ENCODE results near the gene APP.
"Not testable (repeated sequence)": the region's sequence is repeated elsewhere in the genome, so short reads cannot be mapped to it uniquely, and the experiment has no call there.

APP gene

DNA sequence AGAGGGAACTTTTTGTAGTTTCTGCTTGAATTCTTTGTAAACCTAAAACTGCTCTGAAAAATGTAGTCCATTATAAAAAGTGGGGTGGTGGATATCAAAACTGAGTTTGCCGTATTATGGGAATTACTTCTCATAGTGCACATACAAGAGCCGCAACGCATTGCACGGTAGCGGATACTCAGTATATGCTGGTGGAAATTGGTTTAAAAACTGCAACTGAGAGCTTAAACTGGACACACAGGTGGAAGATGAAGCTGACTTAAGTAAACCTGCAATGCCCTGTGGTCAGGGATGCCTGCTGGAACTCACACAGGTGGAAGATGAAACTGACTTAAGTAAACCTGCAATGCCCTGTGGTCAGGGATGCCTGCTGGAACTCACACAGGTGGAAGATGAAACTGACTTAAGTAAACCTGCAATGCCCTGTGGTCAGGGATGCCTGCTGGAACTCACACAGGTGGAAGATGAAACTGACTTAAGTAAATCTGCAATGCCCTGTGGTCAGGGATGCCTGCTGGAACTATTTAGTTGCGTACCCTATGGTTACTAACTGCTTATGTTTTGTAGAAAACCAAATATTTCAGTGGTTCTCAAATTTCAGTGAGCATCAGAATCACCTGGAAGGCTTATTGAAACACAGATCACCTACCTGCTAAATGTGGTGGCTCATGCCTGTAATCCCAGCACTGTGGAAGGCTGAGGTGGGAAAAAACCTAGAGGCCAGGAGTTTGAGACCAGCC, 147.8 kb downstream of the APP start:
- not testable (repeated sequence) for DNase-seq (ENCODE audit: low read depth in 2 of 2)

DNA sequence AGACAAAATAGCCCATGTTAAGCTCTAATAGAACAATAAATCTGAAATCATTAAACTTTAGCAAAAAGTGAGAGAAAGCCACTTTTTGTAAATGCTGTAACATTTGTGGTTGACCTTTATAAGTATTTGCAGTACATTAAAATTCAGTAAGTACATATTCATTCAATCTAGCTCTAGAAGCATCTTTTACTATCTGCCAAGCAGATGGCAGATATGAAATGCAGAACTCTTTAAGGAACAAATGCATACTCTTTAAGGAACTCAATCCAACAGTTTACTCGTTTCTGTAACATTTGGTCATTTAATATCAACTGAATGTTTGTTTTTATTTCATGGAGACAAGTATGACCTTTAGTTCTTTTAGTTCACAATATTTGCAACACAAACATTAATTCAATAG, 150.1 kb downstream of the APP start:
- DNase-seq (ENCODE audit: low read depth in 2 of 2): no peak

DNA sequence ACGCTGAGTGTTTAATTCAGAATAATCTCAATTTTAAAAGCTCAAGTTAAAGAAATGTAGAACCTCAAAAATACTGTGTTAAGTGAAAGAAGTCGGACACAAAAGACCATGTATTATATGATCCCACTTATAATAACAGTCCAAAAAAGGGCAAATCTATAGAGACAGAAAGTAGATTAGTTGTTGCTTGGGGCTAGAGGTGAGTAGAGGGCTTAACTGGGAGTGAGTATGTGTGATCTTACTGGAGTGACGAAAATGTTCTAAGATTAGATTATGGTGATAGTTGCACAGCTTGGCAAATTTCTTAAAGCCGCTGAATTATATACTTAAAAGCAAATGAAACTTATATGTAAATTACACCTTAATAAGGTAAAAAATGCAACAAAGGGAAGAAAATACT, 150.5 kb downstream of the APP start:
- no peak for DNase-seq (ENCODE audit: low read depth in 2 of 2)

DNA sequence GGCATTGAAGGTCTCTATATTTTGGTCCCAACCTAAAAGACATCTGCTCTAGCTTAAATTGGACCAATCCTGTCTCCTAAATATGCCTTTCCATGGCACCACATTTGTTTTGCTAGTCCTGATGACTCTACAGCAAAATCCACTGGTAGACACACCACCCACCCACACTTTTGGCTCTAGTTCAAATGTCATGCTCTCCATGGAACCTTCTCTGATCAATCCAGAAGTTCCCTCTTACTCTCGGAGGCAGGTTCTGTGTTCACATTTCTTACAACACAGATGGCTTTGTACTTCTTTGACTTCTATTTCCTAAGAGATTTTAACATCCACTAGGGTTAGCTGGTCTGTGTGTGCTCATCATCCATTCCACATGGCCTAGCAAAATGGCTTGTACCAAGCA, 151.3 kb downstream of the APP start:
- no peak for DNase-seq (ENCODE audit: low read depth in 2 of 2)

DNA sequence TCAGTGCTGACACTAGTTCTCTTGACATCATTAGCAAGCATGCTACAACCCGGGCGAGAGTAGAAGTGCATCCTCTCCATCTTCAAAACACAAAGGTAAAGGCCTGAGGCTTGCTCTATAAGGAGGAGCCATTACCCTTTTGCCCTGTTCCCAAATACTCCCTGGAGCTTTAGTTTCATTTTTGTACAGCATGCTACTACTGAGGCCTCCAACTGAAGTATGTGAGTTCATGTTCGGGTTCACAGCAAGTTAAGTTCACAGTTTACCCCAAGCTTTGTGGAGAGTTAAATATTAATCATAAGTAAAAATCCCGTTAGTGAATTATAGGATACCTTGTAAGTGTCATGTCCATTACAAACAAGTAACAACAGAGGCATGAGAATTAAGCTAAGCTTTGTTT, 156.6 kb downstream of the APP start:
- DNase-seq (ENCODE audit: low read depth in 2 of 2): no peak

DNA sequence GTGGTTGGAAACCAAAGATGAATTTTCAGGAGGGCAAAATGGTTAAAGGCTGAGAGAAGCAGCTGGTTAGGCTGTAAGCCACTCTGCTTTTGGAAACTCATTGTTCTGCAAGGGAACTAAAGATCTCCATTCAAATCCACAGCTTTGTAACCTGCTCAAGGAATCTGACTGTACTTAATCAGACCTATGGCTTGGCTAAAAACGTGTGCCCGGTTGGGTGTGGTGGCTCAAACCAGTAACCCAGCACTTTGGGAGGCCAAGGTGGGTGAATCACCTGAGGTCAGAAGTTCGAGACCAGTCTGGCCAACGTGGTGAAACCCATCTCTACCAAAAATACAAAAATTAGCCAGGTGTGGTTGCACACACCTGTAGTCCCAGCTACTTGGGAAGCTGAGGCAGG, 158.1 kb downstream of the APP start:
- not testable (repeated sequence) for DNase-seq (ENCODE audit: low read depth in 2 of 2)

DNA sequence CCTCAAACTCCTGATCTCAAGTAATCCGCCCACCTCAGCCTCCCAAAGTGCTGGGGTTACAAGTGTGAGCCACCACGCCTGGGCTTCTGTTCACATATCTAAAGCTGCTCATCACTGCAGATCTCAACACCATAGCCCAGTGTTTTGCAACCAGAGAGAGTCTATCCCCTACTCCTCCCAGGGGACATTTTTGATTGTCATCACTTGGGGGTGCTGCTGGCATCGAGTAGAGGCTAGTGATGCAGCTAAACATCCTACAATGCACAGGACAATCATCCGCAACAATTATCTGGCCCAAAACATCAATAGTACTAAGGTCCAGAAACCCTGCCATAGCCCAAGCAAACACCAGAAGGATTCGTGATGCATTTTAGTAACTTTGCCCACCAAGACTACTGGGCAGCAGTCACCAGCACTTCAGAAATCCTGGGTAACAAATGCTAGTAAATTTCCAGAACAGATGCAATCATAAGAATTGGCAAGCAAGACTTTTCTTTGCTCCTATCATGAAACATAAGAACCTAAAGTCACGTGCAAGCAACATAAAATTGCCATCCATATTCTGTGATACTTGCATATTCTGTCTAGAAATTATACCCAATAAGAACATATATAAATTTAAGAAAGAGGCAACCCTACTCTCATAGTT, 159.2 kb downstream of the APP start:
- no peak for DNase-seq (ENCODE audit: low read depth in 2 of 2)

DNA sequence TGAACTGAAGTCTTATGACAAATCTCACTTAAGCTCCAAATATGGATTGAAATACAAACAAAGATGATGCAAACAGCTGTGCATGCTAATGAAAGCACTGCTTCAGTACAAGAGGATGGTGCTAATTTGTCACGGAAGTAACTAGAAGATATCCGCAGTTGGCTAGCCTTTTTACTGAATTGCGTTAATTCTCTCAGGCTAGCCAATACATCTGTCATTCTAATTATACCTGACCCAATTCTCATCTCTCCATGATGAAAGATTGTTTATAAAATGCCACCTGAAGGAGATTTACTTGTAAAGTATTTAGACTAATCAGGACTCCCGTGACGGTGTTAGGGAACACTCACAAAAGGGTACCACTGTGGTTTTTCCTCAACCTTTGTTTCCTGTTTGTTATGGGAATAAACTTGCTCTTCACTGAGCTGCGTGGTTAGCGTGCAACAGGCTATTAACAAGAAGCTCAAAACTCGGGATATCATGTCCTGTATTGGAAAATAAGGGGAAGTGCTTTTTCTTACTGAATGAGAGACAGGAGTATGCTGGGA, 162.5 kb downstream of the APP start:
- DNase-seq (ENCODE audit: low read depth in 2 of 2): no peak

DNA sequence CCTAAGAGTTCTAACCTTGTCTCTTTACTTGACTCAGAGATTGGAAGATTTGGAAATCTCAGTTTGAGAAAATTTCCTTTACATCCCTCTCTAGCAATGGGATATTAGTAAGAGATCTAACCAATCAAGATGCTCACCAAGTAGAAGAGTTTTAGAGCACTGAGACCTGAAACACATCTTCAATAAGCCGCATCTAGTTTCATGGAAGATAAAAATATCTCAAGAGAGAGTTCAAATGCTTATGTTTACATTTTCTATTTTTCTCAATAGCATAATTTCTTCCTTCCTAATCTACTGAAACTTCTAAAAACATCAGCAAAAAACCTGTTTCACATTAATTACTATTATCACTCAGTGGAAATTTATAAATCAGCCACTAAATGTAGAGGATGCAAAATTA, 165.1 kb downstream of the APP start:
- no peak for DNase-seq (ENCODE audit: low read depth in 2 of 2)

DNA sequence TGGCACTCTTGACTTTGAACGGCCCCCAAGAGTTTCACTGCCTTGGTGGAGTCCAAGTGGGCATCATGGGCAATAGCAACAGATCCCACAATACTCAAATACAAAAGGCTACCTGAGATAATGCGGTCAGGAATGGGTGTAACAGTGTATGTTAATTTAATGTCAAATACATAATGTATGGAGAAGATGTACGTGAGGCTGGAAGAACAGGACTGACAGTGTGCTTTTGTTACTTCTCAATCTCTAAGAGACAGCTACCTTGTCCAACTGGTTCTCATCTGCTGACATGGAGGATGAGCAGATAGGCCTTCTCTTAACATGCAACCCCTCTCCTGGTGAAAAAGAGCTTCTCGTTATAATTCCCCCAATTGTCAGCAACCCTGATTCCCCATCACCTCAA, 167.2 kb downstream of the APP start:
- no peak for DNase-seq (ENCODE audit: low read depth in 2 of 2)

DNA sequence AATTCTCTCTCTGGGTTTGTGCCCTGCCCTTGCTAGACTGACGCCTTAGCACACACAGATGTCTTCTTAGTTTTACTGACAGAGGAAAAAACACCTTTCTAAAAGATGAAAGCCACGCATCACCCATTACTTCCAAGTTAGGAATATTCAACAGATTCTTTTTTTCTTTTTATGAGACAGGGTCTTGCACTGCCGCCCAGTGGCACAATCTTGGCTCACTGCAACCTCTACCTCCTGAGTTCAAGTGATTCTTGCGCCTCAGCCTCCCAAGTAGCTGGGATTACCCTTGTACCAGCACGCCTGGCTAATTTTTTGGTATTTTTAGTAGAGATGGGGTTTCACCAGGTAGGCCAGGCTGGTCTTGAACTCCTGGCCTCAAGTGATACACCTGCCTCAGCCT, 169.2 kb downstream of the APP start:
- DNase-seq (ENCODE audit: low read depth in 2 of 2): no peak

DNA sequence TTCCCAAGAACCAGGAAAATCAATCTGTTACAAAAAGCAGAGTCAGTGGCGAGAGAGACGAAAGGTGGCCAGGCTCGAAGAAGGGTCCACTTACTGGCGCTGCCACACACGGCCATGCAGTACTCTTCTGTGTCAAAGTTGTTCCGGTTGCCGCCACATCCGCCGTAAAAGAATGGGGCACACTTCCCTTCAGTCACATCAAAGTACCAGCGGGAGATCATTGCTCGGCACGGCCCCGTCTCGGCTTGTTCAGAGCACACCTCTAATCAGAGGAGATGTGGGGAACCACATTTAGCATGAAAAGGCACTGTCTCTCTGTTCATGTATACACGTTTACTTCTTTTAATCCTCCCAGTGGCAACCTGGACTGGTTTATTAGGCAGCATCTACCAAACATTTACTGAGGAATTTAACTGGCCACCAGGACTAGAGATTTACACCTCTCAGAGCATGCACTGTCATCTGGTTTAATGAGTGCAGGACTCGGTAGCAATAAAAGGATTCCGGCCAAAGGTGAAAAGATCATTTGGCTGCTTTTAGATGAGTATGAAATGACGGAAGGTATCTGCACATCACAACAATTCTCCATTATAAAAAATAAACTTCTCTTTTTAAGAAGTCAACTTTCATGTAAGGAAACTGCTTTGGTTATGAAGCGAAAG, 170.5 kb downstream of the APP start:
- DNase-seq (ENCODE audit: low read depth in 2 of 2): no peak

DNA sequence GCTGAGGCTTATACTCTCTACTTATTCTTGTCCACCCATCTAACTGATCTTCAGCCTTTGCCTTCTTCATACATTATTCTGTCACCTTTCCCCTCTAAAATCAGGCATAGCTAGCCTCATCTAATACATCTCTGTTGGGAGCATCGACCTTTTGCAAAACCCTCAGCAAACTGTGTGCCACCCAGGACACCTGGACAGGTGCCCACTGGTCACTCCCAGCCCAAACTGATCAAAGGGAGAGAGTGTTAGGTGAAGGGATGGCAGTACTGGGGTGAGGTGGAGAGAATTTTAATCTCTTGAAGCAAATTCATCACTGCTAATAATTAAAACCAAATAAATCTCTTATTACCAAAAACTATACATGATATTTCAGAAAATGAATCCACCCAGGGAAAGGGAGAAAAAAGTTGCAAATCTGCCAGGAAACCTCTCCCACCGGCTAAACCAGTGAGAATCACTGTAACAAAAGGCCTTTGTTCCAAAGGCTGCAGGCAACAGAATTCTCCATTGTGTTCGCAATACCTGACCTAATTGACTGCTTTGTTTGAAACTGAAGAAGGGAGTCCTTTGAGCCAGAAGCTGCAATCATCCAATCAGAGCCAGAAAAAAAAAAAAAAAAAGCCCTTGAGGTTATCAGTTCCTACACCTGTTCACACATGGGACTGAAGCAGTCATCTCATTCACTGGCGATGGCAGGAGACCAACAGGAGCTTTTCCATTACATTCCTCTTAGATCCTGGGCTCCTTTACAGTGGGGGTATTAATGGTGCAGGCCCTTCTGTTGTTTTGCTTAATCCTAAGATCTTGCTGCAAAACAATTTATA, 172.6 kb downstream of the APP start:
- no peak for DNase-seq (ENCODE audit: low read depth in 2 of 2)

DNA sequence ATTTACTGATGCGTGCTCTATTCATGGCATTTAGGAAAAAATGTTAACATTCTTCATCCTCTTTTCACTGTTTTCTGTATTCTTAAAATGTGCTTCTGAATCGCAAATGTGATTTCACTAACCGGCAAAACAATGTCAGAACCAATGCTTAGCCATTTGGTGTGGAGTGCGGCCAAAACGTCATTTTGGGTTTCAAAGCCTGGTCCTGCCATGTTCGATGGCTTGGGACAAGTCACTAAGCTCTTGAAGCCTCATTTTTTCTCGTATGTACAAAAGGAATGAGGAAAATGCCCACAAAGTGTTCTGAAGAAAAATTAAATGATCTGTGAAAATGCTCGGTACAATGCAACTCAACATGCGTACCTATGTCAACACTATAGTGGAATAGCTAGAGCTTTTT, 175.3 kb downstream of the APP start:
- no peak for DNase-seq (ENCODE audit: low read depth in 2 of 2)

DNA sequence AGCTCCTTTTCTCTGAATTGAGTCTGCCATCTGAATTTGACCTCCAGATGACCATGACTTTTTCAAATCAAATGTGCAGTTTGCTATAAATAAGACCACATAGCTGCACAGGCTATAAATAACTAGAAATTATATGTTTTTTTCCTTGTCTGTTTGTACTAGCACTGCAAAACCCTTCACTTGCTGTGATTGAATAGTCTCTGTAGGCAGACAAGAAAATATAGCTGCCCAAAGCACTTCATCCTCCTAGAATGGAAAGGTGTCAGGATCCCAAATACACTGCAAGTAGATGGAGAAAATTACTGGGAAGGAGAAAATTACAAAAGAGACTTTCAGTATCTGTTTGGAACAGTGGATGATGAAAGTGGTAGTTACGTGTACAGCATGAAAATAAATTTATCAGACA, 175.8 kb downstream of the APP start:
- DNase-seq (ENCODE audit: low read depth in 2 of 2): no peak

DNA sequence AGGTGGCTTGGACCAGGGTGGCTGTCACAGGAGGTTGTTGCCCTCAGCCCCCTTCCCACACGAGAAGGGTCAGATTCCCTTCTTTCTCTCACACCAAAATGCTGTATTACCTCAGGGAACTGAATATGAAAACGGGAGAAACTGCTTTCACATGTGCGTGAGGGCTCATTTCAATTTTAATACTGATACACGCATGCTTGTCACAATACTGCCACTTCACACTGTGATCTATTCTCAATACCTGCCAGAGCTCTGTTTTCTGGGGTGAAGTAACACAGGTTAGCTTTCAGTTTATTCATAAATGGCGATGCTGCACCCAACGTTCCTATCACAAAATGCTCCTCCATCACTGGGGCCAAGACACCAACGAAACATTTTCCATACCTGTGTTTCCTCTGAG, 181.8 kb downstream of the APP start:
- DNase-seq (ENCODE audit: low read depth in 2 of 2): no peak

DNA sequence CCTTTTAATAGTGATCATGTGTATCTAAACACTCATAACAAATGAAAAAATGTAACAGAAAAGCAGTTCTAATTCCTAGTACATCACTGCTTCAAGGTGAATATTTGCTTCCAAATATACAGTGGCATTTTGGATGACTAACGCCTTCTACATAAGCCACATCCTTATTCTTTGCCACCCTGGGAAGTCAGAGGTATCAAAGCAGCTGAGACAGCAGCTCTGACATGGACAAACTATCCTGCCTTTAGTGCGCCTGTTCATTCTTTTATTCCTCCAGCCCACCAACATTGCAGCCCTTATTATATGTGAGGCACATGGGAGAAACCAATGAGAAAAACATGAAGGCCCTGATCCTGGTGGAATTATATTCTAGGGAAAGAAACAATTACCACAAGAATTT, 183.0 kb downstream of the APP start:
- no peak for DNase-seq (ENCODE audit: low read depth in 2 of 2)

DNA sequence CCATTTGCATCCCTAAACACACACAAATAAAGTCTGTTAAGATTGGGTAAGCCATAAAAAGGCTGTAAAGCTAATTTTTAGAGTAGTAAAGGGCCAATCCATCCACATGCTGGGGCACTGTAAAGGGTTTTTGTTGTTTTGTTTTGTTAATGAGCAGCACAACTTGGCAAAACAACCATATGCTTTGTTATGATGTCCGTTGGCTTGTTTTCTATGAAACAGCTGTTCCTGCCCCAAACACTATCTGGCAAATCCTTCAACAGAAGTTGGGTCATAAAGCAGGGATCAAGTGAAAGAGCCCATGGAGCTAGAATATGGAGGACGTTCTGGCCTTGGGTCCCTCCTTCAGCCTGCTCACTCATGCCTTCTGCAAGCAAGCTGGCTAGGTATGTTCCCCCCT, 183.6 kb downstream of the APP start:
- no peak for DNase-seq (ENCODE audit: low read depth in 2 of 2)

DNA sequence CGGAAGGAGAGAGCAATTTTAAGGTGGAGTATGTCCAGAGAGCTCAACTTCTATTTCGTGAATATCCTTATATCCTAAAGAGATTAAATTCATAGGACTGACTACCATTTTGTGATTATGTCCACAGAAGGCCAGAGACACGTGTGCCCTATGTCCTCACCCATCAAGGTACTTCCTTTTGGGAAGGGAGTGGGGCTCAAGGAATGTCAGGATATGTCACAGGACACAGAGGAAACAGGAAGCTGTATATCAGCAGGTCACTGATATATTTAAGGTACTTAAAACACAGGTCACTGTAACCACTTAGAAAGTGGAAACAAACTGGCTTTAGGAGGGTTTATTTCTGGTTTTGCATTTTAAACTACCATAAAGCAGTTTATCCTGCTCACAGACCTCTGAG, 184.6 kb downstream of the APP start:
- no peak for DNase-seq (ENCODE audit: low read depth in 2 of 2)

DNA sequence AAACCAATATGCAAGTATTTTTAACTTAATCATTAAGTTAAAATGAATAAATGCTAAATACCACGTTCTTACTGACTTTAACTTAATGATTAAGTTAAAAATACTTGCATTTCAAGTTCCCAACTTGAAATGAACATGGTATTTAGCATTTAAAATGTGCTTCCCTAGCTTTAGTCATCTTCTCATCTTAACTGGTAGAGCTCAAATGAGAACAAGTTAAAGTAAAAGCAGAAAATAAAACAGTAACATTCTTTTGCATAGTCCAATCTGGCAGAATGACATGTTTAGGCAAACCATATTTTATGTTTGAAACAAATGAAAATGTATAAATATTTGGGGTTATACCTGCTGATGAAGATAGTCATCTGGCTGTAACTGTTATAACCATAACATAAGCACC, 186.0 kb downstream of the APP start:
- DNase-seq (ENCODE audit: low read depth in 2 of 2): no peak

DNA sequence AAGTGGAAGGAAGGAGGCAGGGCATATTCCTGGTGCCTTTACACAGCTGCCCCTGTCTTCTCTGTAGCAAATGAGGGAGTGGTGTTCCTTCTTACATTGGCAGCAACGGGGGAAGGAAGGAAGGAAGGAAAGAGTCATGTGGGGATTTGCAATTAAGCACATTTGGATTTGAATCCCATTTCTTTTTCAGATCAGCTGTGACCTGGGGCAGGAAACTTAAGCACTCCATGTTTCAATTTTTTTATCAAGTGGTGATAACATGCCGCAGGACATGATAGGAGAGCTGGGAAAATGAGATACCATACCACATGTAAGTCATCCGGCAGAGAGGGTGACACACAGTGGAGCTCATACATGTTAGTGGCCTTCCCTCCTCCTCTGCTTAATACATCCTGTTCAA, 186.8 kb downstream of the APP start:
- DNase-seq (ENCODE audit: low read depth in 2 of 2): no peak

DNA sequence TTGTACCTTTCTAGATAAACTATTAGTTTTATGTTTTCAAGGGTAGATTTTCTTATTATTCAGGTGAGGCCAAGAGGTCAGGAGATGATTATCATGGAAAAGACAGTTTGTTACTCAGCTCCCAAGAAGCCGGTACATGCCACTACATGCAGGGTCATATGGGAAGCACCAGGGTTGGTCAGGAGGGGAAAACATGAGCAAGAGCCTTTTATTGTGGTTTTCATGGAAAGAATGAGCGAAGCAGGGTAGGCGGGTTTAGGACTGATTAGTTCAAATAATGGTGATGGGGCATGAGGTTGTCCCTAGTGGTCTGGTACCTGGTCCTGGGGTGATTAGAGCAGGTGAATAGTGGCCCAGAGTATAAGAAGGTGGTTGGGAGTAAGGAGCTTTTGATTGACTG, 189.9 kb downstream of the APP start:
- no peak for DNase-seq (ENCODE audit: low read depth in 2 of 2)

All from stimulated activated CD8-positive, alpha-beta memory T cell treated with anti-CD3 and anti-CD28 coated beads, Interleukin-2, amount 100 ng/mL, for 1 hour (primary cell).